ENCODE data around the gene ZNF652.

GRCh38 chr17:49359990-49360795 lies 1.9 kb downstream of the ZNF652 start:
- no peak for TF ChIP-seq POLR2A (IDR thresholded peaks at IDR 0.05)
- TF ChIP-seq, protein P1, sequence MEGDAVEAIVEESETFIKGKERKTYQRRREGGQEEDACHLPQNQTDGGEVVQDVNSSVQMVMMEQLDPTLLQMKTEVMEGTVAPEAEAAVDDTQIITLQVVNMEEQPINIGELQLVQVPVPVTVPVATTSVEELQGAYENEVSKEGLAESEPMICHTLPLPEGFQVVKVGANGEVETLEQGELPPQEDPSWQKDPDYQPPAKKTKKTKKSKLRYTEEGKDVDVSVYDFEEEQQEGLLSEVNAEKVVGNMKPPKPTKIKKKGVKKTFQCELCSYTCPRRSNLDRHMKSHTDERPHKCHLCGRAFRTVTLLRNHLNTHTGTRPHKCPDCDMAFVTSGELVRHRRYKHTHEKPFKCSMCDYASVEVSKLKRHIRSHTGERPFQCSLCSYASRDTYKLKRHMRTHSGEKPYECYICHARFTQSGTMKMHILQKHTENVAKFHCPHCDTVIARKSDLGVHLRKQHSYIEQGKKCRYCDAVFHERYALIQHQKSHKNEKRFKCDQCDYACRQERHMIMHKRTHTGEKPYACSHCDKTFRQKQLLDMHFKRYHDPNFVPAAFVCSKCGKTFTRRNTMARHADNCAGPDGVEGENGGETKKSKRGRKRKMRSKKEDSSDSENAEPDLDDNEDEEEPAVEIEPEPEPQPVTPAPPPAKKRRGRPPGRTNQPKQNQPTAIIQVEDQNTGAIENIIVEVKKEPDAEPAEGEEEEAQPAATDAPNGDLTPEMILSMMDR (IDR thresholded peaks at IDR 0.05), result no peak

All from lower leg skin (tissue), 3 donors.